Stimulated activated CD4-positive, alpha-beta T cell treated with anti-CD3 and anti-CD28 coated beads, Interleukin-1b, Interleukin-23, amount 100 ng/mL, for 24 hours (primary cell): ENCODE results near the gene CHD8.
"Not testable (repeated sequence)": the region's sequence is repeated elsewhere in the genome, so short reads cannot be mapped to it uniquely, and the experiment has no call there.

ENCODE experiments used
- DNase-seq, 4 experiments: peaks; one replicate each; pipeline ENCODE4 v3.0.0-alpha.2; 2020; ENCODE audit warnings: low read depth in 4 of 4, low spot score in 1 of 4

Gene CHD8, protein sequence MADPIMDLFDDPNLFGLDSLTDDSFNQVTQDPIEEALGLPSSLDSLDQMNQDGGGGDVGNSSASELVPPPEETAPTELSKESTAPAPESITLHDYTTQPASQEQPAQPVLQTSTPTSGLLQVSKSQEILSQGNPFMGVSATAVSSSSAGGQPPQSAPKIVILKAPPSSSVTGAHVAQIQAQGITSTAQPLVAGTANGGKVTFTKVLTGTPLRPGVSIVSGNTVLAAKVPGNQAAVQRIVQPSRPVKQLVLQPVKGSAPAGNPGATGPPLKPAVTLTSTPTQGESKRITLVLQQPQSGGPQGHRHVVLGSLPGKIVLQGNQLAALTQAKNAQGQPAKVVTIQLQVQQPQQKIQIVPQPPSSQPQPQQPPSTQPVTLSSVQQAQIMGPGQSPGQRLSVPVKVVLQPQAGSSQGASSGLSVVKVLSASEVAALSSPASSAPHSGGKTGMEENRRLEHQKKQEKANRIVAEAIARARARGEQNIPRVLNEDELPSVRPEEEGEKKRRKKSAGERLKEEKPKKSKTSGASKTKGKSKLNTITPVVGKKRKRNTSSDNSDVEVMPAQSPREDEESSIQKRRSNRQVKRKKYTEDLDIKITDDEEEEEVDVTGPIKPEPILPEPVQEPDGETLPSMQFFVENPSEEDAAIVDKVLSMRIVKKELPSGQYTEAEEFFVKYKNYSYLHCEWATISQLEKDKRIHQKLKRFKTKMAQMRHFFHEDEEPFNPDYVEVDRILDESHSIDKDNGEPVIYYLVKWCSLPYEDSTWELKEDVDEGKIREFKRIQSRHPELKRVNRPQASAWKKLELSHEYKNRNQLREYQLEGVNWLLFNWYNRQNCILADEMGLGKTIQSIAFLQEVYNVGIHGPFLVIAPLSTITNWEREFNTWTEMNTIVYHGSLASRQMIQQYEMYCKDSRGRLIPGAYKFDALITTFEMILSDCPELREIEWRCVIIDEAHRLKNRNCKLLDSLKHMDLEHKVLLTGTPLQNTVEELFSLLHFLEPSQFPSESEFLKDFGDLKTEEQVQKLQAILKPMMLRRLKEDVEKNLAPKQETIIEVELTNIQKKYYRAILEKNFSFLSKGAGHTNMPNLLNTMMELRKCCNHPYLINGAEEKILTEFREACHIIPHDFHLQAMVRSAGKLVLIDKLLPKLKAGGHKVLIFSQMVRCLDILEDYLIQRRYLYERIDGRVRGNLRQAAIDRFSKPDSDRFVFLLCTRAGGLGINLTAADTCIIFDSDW (N-terminal part only)

DNA sequence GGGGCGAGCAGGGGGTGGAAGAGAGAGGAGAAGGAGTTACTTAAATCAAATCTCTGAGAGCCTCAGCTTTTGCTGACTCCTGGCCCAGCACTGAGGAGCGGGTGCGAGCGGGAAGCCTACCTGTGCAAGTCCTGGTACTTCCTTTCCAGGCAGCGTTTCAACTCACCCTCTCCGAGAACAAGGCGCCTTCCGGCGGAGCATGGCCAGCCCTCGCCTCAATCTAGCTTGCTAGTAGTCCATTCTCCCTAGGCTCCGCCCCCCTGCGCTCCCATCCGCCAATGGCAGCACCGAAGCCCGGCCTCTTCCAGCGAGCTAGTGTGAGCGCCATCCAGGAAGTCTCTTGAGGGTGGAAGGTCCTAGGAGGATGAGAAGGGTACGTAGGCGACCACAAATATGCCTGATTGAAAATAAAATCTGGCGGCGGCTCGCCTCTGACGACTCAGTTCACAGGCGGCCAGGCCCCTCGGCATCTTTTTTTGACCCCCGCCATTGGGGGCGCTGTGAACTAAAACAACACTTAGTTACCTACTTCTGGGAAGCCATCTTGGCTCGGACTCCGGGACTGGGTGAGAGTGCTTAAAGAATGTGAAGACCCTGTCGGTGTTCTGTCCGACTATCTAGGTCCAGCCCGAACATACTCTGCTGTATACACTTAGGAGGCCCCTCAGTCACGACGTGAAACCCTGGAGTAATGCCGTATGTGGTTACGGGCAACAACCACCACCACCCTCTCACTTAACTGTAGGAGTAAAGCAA, at the start of gene CHD8:
Gene CHD8 (minus strand): TSS at position 212 of the 756 bp plus-strand sequence. CDS start 24,480 bp downstream, outside the sequence.
- peak; percentile 97 to 99 (median 98) for DNase-seq

DNA sequence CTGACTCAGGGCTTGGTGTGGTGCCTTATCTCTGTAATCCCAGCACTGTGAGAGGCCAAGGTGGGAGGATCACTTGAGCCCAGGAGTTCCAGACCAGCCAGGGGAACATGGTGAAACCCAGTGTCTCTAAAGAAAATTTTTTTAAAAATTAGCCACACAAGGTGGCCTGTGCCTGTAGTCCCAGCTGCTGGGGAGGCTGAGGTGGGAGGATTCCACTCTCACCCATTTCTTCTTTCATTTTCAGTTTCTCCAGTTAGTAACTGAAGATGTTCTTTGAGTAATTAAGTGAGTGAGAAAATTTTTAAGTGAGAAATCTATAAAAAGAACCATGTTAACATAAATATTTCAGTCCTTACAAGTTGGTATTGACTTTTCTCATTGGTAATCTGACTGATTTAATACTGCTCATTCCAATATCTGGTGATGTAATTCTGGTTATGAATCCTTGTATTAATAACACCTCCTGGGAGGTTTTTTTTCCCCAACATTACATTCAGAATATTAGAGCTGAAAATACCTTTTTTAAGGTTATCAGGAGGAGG, 49.2 kb upstream of the CHD8 start:
- no peak for DNase-seq

DNA sequence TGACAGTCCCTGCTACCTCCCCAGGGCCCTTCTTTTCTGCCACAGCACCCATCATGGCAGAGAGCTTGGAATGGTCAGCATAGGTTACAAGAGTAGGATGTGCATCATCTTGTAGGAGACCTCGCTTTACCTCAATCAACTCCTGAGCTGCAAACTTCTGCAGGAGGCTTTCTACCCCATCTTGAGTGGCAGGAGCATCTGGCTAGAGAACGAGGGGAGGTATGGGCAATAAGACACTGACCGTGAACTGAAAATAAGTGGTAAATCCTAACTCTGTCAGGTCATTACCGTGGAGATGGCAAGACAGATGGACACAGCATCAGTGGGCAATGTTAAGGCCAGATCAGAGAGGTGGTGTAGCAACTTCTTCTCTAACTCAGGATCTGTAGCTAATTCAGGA, 47.5 kb upstream of the CHD8 start:
- DNase-seq, result no peak

DNA sequence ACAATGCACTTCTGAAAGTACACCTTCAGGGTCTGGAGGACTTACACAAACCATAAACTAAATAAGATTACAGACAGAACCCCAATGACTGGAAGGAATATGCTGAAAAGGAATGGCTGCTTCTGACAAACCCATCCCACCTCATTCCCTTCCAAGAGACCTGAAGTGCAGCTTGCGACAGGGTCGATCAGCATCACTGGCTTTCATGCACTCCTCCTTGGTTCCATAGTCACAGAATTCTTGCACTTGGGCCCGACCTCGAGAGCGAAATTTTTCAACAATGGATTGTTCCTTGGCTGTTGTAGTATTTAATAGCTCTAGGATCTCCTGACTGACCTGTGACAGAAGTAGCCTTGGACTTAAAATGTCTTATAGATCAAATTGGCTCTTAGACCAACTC, 45.6 kb upstream of the CHD8 start:
- DNase-seq, result no peak

DNA sequence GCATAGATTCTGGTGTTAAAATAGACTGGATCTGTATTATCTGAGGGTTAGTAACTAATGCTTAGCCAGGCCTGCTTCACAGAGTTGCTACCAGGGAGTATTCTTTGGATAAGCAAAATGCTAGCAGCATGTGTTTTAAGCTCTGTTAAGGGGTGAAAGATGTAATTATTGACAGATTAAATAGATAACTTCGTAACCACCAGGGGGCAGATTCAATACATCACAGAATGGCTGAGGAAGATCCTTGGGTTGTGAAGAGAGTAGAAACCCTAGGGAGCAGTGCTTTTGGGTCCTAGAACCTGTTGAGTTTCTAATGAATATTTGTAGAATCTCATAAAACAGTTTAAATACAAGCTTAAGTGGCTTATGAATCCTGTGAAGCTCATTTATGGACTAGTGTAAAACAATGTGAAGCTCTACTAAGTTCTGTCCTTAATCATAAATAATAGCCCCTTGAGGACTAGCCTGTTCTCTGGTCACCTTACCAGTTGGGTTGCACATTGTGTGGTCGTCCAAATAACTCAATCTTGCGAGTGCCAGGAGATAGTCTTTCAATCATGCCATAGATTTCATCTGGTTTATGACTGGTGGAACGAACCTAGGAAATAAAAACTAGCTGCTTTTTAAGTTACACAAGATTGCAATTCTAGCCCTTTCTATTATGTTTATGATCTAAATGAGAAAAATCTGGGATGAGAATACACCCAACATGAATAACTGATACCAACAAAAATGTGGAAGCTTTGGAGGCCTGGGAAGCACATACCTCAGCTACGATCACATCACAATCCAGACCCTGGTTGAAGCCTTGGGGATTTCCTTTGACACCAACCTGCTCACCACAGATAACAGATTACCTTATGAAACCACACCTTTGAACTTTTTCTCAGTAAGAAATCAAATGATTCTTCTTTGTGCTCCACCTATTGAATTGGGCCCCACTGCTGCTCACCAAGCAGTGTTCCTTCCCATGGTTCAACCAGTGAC, 42.9 kb upstream of the CHD8 start:
- no peak for DNase-seq

DNA sequence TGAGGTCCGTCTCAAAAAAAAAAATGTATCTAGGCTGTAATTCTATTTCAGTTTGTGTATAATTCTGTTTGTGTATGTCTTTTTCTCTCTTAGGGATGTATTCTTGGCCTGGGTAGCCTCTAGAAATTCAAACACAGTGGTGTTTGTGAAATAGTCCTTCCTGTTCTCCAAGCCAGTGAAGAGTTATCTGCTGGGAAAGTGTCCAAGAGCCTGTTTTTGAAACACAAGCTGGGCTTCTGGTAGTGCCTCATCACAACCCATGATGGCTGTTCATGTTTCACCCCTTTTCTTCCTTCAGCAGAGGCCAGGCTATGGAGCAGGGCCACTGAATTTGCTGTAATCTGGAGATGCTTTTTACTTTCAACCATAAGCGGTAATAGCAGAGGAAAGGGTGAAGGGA, 40.5 kb upstream of the CHD8 start:
- no peak for DNase-seq

DNA sequence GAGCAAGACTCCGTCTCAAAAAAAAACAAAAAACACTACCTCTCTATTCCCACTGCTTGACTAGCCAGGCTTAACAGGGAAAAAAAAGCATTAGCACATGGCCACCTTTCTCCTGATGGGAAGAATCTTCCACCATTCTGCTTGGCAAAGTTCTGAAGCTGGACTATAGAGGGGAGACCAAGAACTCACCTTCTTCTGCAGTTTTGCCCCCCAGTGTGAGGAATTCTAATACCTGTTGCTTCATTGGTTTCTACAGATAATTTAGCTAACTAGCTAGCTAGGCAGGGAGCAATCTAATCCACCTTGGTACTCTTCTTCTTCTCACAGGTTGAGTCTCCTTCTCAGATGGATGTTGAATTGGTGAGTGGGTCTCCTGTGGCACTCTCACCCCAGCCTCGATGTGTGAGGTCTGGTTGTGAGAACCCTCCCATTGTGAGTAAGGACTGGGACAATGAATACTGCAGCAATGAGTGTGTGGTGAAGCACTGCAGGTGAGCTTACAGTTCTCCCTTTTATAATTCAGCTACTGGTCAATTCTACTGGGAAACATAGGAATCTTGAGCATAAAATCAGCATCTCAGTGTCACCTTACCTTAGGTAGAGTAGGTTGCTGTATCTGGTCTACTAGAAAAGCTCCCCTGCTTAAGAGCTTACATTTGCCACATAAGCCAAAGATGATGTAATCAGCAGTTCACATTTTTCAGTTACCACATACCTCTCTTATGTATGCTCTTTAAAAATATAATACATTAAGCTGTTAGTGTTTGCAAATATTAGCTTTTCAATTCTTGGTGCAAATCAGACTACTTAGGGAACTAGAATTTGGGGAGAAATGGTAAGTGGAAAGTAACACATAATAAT, 39.2 kb upstream of the CHD8 start:
- DNase-seq, result no peak

DNA sequence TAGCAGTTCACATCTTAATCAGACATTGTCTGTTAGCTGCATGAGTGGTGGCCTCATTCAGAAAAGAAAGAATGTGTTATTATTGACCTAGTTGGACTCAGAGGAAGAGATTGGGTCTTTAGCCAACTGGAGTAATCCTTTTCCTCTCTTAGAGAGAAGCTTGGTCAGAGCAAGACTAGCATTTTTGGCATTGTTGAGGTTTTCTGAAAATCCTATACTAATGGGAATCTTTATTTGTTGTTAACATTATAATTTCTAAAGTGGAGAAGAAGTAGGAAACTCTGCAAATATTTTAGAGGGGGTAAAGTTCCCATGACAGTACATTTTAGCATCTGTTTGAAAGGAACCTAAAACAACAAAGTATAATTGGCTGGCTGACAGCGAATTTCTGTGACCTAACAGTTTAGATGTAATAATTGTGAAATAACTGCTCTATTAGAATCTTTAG, 30.7 kb upstream of the CHD8 start:
- no peak for DNase-seq

DNA sequence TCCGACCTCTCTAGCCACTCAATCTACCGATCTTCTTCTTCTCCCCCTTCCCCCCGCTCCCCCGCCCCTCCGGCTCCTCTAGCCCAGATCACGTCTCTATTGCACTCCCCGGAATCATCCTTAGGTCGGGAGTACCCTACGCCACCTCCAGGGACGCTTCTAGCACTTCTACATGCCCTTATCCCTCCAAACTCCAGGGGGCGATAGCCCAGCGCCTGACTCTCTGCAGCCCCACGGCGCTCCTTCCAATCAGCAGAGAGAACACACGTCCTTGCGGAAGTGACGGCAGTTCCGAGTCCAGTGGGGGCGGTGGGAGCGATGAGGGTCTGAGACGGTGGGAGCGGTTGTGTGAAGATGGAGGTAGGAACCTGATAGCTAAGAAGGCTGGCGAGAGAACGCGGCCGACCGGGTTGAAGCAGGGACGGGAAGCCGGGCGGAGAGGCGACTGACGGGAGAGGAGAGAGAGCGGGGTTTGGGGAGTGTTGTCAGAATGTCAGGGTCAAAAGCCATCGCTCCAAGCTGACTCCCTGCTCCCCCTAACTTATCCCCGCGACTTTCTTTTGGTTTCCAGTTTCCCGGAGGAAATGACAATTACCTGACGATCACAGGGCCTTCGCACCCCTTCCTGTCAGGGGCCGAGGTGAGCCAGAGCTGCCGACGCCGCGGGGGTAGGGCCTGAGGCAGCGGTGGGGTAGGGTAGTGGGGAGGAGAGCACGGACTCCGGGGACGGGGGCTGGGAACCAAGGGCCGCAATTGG, 21.2 kb upstream of the CHD8 start, which contains the start of the genes RAB2B and TOX4:
Gene RAB2B (minus strand): TSS at position 35 of the 757 bp plus-strand sequence. CDS start 87 bp downstream, outside the sequence.
Gene TOX4 (plus strand): TSS at position 271 of the 757 bp plus-strand sequence. CDS start 84 bp downstream, at position 355.
- DNase-seq, result peak; percentile 75 to 90 (median 84)

DNA sequence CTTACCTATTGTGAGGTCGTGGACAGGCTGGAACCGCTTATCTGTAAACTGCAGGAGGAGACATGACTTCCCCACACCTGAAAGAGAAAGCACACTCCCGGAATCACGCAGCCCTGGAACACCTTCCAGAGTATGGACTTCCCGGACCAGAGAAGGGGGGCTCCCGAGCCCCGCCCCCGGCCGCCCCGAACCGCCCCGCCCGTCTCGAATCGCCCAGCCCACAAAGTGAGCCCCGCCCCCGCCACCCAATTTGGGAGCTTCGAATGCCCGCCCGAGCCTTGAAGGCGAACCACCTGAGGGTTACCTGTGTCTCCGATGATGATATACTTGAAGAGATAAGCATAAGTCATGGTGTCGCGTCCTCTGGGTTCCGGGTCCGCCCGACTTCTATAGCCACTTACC, 20.6 kb upstream of the CHD8 start:
- peak; percentile 71 to 76 (median 72) for DNase-seq

DNA sequence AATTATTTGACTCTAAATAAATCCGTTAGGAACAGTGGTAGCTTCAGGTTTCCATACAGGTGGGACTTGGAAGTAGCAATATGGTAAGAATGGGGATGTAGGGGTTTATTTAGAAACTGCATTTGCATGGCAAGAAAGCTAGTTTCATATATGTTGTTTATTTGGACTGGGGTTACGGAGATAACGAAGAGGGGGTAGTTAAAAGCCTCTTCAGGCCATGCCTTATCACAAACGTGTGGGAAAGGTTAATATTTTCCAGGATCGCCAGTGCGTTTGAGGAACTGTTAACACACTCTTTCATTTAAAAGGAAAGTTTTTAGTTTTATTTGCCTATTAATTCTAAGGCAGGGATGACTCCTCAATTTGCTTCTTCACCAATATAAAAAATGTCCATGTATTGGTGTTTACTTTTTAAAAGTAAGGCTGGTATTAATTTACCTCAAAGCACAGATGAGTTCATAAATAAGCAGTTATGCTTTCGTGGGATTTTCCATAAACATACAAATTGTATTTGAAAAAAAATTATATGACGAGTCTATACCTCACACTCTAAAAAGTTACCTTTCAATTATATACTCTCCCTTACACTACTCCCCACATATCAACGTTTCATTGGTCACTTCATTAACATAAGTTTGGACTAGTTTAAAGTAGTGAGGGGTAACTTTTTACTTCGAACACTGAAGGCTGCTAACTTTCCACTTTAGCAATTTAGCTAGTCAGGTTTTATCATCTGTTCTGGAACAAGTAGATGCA, 20.0 kb upstream of the CHD8 start:
- DNase-seq, result no peak

DNA sequence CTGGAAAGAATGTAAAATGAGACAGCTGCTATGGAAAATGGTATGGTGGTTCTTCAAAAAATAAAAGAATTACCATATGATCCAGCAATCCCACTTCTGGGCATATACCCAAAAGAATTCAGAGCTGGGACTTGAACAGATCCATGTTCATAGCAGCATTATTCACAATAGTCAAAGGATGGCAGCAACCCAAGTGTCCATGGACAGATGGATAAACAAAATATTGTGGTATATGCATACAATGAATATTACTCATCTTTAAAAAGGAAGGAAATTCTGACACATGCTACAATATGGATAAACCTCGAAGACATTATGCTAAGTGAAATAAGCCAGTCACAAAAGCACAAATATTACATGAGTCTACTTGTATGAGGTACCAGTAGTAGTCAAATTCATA, 11.7 kb upstream of the CHD8 start:
- no peak for DNase-seq

DNA sequence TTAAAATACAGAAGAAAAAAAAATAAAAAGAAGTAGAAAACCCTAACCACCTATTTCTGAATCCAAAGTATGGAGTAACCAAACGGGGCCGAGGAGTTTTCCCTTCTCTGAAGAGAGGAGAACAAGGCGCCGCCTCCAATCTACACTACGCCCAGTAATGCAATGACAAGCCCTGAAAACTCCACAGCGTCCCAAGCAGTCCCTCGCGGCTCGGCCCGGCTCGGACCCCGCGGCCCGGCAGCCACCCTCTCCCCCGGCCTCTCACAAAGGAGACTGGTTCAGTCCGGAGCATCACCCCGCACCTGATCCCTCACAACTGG, 371 bp downstream of the CHD8 start:
- no peak for DNase-seq

DNA sequence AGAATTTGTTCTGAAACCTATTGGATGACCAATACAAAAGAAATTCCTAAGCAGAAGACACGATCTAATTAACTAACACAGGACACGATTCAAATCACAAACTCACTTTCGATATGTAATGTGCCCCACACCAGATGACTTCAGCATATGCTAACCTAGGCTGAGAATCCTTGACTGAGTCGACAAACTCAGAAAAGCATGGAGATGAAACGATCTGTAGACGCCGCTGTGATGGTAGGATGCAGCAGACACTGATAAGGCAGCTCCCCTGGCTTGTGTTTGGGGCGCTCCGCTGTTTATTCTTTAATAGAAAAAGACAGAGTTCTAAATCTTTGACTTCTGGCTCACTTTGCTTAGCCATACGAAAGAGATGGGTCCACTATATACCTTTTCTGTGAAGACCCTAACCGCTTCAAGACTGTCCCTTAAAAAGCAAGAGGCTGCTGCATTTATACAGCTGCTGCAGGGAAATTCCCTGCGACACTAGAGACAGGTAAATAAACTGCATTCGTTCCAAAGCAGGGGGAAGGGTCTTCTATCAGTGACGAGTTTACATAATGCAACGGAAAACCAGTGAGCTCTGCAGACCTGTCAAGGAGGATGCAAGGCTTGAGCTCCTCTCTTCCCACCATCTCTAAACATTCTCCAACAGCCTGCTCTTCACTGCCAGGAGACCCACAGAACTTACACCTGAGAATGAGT, 929 bp downstream of the CHD8 start:
- DNase-seq, result no peak

DNA sequence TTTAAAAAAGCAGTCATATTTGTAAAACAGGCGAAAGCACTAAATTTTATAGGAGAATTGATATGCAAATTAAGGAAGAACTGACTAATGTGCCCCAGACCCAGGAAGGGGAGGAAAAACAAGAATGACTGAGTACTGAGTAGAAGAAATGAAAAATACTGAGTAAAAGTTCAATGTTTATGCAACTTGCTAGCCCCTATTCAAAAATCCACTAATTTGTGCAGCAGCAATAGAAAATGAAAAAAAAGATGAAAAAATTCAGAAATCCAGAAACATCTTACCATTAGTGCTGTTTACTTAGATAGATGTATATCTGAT, 6.1 kb downstream of the CHD8 start:
- DNase-seq, result no peak

DNA sequence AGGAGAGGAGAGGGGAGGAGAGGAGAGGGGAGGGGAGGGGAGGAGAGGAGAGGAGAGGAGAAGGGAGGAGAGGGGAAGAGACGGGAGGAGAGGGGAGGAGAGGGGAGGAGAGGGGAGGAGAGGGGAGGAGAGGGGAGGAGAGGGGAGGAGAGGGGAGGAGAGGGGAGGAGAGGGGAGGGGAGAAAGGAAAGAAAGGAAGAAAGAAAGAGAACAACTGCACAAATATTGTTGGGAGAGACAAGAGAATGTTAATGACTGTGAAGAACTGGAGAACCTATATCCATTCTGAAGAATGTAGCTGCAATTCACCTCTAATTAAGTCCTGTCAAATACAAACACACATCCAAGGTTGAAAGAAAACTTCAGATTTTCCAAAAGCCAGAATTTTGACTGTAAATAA, 13.3 kb downstream of the CHD8 start:
- DNase-seq, result not testable (repeated sequence)
